DMS 273 (cell line): ENCODE measurements around the gene SIK1.
A peak's percentile ranks its signal among the peaks of the same experiment; 100 is the strongest.
"Not testable (repeated sequence)": the region's sequence is repeated elsewhere in the genome, so short reads cannot be mapped to it uniquely, and the experiment has no call there.

Source experiments
- DNase-seq: peaks from one replicate; lab custom pipeline; 2025; ENCODE audit not compliant: unreplicated experiment; lab: John Stamatoyannopoulos, UW

SIK1 gene

DNA sequence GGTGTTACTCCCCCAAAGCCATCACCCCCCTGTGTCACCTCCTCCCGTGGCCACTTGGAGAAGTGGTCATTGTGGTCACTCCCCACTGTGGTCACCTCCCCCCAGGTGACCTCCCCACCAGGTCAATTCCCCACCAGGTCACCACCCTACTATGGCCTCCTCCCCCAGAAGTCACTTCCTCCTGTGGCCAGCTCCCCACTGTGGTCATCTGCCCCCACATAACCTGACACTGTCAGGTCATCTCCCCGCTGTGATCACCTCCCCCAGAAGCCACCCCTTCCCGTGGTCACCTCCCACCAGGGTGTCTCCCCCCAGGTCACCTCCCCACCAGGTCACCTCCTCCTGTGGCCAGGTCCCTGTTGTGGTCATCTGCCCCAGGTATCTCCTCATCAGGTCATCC, 28.9 kb downstream of the SIK1 start:
- not testable (repeated sequence) for DNase-seq

DNA sequence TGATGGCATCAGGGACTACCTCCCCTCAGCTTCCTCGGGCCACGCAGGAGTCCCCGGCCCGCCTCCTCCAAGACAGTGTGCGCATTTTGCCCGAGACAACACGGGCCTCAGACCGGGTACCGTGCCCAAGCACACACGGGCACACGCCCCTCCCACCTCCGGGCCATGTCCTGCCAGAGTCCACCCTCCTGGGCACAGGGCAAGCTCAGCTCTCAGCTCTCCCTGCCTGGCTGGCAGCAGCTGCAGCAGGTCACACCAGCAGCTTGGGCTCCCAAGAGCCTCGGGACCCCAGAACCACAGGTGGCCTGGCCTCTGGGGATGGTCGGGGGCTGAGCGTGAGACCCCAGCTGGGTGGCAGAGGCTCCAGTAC, 29.5 kb downstream of the SIK1 start:
- DNase-seq = not testable (repeated sequence)

GRCh38 chr21:43396788-43397438, 30.0 kb downstream of the SIK1 start:
- not testable (repeated sequence) for DNase-seq

- DNase-seq = not testable (repeated sequence)
Observed at GRCh38 chr21:43383351-43383750, 43.6 kb downstream of the SIK1 start.

- not testable (repeated sequence) for DNase-seq
Observed at GRCh38 chr21:43382902-43383301, 44.0 kb downstream of the SIK1 start.

DNA sequence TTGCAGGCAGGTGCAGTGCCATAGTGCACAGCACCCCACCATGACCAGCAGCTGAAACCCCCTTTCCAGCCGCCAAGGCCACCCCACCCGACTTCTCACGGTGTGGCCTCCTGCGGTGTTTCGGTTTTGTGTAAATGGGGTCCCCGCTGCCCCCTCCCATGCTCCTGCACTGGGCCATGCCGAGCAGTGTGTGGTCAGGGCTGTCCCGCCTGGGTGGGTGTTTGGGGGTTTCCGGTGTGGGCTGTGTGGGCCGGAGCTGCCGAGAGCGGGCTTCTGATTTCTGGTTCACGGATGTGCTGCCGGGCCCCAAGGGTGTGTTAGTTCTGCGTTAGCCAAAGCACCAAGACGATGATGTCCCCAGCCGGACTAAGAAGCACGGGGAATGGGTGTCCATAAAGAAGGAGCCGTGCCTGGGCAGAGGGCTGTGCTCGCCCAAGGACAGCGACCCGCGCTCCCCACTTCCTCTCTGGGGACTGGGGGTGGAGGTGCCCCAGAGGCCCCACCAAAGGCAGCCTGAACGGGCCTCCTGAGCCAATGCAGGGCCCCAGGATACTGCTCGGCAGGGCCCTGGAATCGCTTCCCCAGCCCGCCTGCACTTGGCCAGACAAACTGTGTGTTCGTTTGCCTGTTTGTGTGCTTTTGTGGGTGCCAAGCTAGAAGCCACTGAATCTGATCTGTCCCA, 45.9 kb downstream of the SIK1 start:
- not testable (repeated sequence) for DNase-seq

DNA sequence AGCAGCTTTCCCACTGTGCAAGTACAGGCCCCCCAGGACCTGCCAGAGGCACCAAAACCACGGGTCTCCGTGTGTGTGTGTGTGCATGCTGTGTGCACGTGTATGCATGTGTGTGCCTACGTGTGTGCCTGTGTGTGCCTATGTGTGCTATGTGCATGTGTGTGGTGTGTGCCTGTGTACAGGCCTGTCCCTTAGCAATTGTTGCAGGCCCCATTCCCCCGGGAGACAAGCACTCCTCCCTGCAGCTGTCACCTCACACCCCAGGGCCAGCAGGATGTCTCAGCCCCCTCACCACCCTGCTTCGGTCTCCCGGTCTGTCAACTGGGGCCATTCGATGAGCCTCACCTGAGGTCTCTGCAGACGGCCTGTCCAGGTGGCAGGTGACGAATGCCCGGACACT, 46.6 kb downstream of the SIK1 start:
- not testable (repeated sequence) for DNase-seq

DNA sequence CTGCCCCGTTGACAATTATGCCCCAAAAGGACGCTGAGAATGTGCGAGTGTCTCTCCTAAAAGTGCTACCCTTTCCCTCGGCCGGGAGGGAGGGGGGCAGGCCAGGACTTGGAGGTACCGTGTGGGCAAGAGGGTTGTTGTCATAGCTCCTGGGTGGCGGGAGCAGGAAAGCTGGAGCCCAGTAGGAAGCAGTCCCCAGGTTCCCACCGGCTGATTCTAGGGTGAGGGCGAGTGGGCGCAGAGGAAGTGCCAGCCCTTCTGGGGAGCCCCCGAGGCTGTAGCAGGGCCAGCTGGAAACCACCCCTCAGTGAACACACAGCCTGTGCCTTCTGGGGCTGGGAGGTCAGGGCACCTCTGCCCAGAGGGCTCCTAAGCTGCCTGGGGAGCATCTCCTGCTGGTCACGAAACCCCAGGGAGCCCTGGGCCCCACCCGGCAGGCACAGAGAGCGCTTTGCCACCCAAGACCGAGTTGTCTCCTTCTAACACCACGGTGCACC, 47.3 kb downstream of the SIK1 start:
- DNase-seq = not testable (repeated sequence)

DNA sequence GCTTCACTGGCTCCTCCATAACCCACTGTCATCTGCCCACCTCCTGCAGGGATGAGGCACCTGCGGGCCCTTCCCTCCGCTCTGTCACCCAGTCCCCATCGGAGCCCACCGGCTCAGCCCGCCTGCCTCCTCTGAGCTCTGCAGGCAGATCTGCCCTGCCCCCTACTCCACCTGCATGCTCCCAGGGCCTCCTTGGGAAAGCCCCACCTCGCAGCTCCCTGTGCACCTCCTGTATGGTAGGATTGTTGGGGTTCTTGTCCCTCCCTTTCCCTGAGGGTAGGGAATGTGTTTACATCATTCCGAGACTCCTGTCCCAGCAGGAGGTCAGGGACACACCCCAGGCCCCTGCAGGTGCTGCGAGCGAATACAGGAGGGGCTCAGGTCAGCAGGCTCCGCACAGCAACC, 50.5 kb downstream of the SIK1 start:
- DNase-seq = no peak

GRCh38 chr21:43375837-43376477, 51.0 kb downstream of the SIK1 start:
- DNase-seq = no peak

DNA sequence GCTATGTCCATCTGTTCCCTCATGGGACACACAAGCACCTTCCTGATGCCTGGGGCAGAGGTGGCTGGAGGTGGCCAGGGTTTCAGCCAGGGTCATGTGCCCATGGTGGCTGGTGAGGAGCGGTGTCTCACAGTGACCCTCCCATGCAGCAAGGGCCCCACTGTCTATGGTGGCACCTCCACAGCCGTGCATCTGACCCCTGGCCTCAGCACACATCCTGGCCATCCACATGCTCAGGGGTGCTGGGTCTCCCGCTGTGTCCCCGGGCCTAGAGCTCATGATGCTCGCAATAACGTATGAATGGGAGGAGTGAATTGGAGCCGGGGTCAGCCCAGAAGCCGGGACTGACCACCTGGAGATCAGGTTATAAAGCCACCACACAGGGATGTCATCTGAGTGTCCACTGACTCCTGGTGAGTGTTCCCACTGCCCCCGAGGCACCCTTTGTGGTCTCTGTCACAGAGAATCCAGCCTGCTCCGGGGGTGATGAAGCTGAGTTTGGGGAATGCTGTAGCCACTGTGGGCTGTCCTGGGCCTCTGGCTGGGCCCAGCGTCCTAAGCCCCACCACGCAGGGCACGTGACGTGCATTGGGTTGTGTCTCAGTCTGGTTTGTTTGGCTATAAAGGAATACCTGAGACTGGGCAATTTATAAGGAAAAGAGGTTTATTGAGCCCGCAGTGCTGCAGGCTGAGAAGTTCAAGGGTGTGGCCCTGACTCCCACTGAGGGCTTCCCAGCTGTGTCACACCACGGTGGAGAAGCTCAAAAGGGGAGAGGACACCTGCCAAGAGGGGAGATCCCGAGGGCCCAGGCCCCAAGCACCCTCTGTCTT, 51.7 kb downstream of the SIK1 start:
- no peak for DNase-seq

GRCh38 chr21:43374228-43374885, 52.6 kb downstream of the SIK1 start:
- no peak for DNase-seq

DNA sequence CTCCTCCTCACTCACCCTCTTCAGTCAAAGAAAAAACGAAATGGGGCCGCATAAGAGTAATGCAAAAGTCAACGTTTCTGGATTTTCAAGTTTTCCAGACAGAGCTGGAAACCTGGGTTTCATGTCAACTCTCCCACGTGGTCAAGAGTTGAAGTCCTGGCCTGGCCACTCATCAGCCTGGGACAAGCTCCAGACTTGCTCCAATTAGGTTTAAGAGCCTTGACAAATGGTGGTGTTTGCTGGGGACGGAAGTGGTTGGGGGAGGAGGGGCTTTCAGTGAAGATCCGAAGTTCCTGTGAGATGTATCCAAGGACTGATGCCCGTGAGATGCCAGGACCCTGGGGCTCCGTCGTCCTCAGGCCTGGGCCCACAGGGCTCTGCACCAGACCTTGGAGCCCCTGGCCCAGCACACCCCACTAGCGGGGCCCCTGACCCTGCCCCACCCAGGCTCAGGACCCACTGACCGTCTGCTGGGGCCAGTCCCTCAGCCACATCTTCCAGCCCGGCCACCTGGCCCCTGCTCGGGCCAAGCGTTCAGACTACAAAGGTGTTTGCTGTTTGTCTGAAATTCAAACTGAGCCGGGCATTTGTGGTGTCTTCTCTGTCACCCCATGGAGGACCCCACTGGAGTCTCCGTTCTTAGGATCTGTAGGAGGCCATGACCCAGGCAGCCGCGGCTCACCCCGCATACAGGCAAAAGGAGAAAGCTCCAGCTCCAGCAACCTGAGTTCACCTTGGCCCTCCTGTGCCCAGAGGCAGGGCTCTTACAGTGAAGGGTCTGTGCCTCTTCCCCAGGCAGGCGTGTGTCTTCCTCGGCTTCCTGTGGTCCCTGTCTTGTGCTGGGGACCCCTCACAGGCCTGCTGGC, 53.3 kb downstream of the SIK1 start:
- DNase-seq = no peak

GRCh38 chr21:43372663-43373361, 54.1 kb downstream of the SIK1 start:
- DNase-seq = no peak

DNA sequence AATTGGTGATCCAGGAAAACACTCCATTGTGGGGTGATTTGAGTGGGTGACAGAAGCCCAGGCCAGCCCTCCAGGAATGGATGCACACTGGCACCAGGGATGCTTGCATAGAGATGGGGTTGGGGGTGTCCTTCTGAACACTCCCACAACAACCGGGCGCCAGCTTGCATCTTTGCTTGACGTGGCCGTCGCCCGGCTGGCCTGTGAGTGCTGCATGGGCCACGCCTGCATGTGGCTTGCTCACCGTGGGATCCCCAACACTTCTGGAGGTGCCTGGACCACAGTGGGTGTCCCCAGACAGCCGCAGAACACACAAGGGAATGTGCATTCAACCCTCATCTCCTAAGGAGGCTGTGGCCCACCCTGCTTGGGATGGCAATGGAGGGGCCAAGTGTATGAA, 55.1 kb downstream of the SIK1 start:
- DNase-seq = no peak

GRCh38 chr21:43370888-43371570, 55.9 kb downstream of the SIK1 start:
- no peak for DNase-seq

- peak; percentile 63 for DNase-seq
Observed at GRCh38 chr21:43370091-43370658, 56.8 kb downstream of the SIK1 start.

GRCh38 chr21:43369596-43370090, 57.3 kb downstream of the SIK1 start:
- DNase-seq = no peak
